Measurements from ENCODE around the gene IFNAR1.

Gene IFNAR1

GRCh38 chr21:33403786-33404585 is 79.2 kb downstream of the IFNAR1 start:
- peak; percentile 62 for DNase-seq

- peak; percentile 40 for DNase-seq
Measured at GRCh38 chr21:33406493-33406892, 81.7 kb downstream of the IFNAR1 start.
